ENCODE data around the gene RNU1-4.
"Not testable (repeated sequence)": the region's sequence is repeated elsewhere in the genome, so short reads cannot be mapped to it uniquely, and the experiment has no call there.

Gene RNU1-4

GRCh38 chr1:16707130-16708093, 32.9 kb upstream of the RNU1-4 start:
- not testable (repeated sequence) for H3K4me3 ChIP-seq (IDR thresholded peaks at IDR 0.05; ENCODE audit: insufficient read depth, low read depth, low read length); H3K9ac ChIP-seq; H3K36me3 ChIP-seq (ENCODE audit: insufficient read depth); H3K27ac ChIP-seq; H3K4me2 ChIP-seq; H4K20me1 ChIP-seq (ENCODE audit: insufficient read depth); H2AFZ ChIP-seq (ENCODE audit: low read depth); H3K4me1 ChIP-seq (ENCODE audit: low read depth, poor library complexity, severe bottlenecking); H3K27me3 ChIP-seq (ENCODE audit: insufficient read depth, low read depth); H3K79me2 ChIP-seq (ENCODE audit: insufficient read depth, low read depth)
- TF ChIP-seq CTCF (conservative IDR thresholded peaks at IDR 0.05; ENCODE audit: low read depth, low read length): 0 out of 2 replicates have a peak, but pooled peaks have one; percentile 13

GRCh38 chr1:16708704-16709103, 31.6 kb upstream of the RNU1-4 start:
- not testable (repeated sequence) for H3K27ac ChIP-seq; H3K9ac ChIP-seq; H3K27me3 ChIP-seq (ENCODE audit: insufficient read depth, low read depth); H3K4me1 ChIP-seq (ENCODE audit: low read depth, poor library complexity, severe bottlenecking); H3K4me2 ChIP-seq; H4K20me1 ChIP-seq (ENCODE audit: insufficient read depth); H2AFZ ChIP-seq (ENCODE audit: low read depth); H3K4me3 ChIP-seq (IDR thresholded peaks at IDR 0.05; ENCODE audit: insufficient read depth, low read depth, low read length); H3K36me3 ChIP-seq (ENCODE audit: insufficient read depth); H3K79me2 ChIP-seq (ENCODE audit: insufficient read depth, low read depth)

GRCh38 chr1:16709659-16710087, 30.6 kb upstream of the RNU1-4 start:
- not testable (repeated sequence) for H3K36me3 ChIP-seq (ENCODE audit: insufficient read depth); H3K27ac ChIP-seq; H3K79me2 ChIP-seq (ENCODE audit: insufficient read depth, low read depth); H3K9ac ChIP-seq; H3K27me3 ChIP-seq (ENCODE audit: insufficient read depth, low read depth); H4K20me1 ChIP-seq (ENCODE audit: insufficient read depth); H2AFZ ChIP-seq (ENCODE audit: low read depth); H3K4me1 ChIP-seq (ENCODE audit: low read depth, poor library complexity, severe bottlenecking); H3K4me3 ChIP-seq (IDR thresholded peaks at IDR 0.05; ENCODE audit: insufficient read depth, low read depth, low read length); H3K4me2 ChIP-seq
- peak; percentile 49 for TF ChIP-seq CTCF (conservative IDR thresholded peaks at IDR 0.05; ENCODE audit: low read depth, low read length)

GRCh38 chr1:16710618-16711017, 29.7 kb upstream of the RNU1-4 start:
- H3K9ac ChIP-seq; H3K36me3 ChIP-seq (ENCODE audit: insufficient read depth); H2AFZ ChIP-seq (ENCODE audit: low read depth); H4K20me1 ChIP-seq (ENCODE audit: insufficient read depth); H3K4me2 ChIP-seq; H3K79me2 ChIP-seq (ENCODE audit: insufficient read depth, low read depth); H3K27ac ChIP-seq; H3K4me1 ChIP-seq (ENCODE audit: low read depth, poor library complexity, severe bottlenecking); H3K4me3 ChIP-seq (IDR thresholded peaks at IDR 0.05; ENCODE audit: insufficient read depth, low read depth, low read length); H3K27me3 ChIP-seq (ENCODE audit: insufficient read depth, low read depth): not testable (repeated sequence)

- peaks cover 20% of the 10 kb centered on the region for H3K27me3 ChIP-seq (ENCODE audit: insufficient read depth, low read depth)
- H3K36me3 ChIP-seq (ENCODE audit: insufficient read depth); H3K4me2 ChIP-seq; H3K27ac ChIP-seq; H3K4me1 ChIP-seq (ENCODE audit: low read depth, poor library complexity, severe bottlenecking); H3K4me3 ChIP-seq (IDR thresholded peaks at IDR 0.05; ENCODE audit: insufficient read depth, low read depth, low read length); H4K20me1 ChIP-seq (ENCODE audit: insufficient read depth); H3K9ac ChIP-seq; H2AFZ ChIP-seq (ENCODE audit: low read depth); H3K79me2 ChIP-seq (ENCODE audit: insufficient read depth, low read depth): not testable (repeated sequence)
These were observed 28.2 kb upstream of the RNU1-4 start for GRCh38 chr1:16712131-16712530.

- not testable (repeated sequence) for H3K4me1 ChIP-seq (ENCODE audit: low read depth, poor library complexity, severe bottlenecking); H3K79me2 ChIP-seq (ENCODE audit: insufficient read depth, low read depth); H3K4me2 ChIP-seq; H3K36me3 ChIP-seq (ENCODE audit: insufficient read depth); H3K27ac ChIP-seq; H4K20me1 ChIP-seq (ENCODE audit: insufficient read depth); H3K4me3 ChIP-seq (IDR thresholded peaks at IDR 0.05; ENCODE audit: insufficient read depth, low read depth, low read length); H3K9ac ChIP-seq; H2AFZ ChIP-seq (ENCODE audit: low read depth)
- peaks cover 25% of the 10 kb centered on the region for H3K27me3 ChIP-seq (ENCODE audit: insufficient read depth, low read depth)
These were observed 27.7 kb upstream of the RNU1-4 start for GRCh38 chr1:16712582-16712981.

- not testable (repeated sequence) for H3K4me3 ChIP-seq (IDR thresholded peaks at IDR 0.05; ENCODE audit: insufficient read depth, low read depth, low read length); H4K20me1 ChIP-seq (ENCODE audit: insufficient read depth)
These were observed 27.3 kb upstream of the RNU1-4 start for GRCh38 chr1:16712984-16713383.

GRCh38 chr1:16713480-16713879, 26.8 kb upstream of the RNU1-4 start:
- not testable (repeated sequence) for H3K79me2 ChIP-seq (ENCODE audit: insufficient read depth, low read depth); H3K27ac ChIP-seq; H3K4me2 ChIP-seq; H4K20me1 ChIP-seq (ENCODE audit: insufficient read depth); H3K9ac ChIP-seq; H2AFZ ChIP-seq (ENCODE audit: low read depth); H3K4me1 ChIP-seq (ENCODE audit: low read depth, poor library complexity, severe bottlenecking); H3K4me3 ChIP-seq (IDR thresholded peaks at IDR 0.05; ENCODE audit: insufficient read depth, low read depth, low read length); H3K36me3 ChIP-seq (ENCODE audit: insufficient read depth)
- H3K27me3 ChIP-seq (ENCODE audit: insufficient read depth, low read depth): peaks cover 31% of the 10 kb centered on the region

More at GRCh38 chr1:16712984-16713383, 27.3 kb upstream of the RNU1-4 start:
- H3K9ac ChIP-seq; H3K4me1 ChIP-seq (ENCODE audit: low read depth, poor library complexity, severe bottlenecking); H3K27ac ChIP-seq; H3K4me2 ChIP-seq; H3K36me3 ChIP-seq (ENCODE audit: insufficient read depth); H2AFZ ChIP-seq (ENCODE audit: low read depth); H3K79me2 ChIP-seq (ENCODE audit: insufficient read depth, low read depth): not testable (repeated sequence)
- peaks cover 26% of the 10 kb centered on the region for H3K27me3 ChIP-seq (ENCODE audit: insufficient read depth, low read depth)
